Ramos (cell line): ENCODE results near the gene ARL10.

Source experiments
- in situ Hi-C: fragments of 300-500 bp; cut with MboI; formaldehyde crosslinking; loops from one replicate; pipeline ENCODE4 v1.14.3; 2022; ENCODE audit warnings: low sequenced_read_pairs; ENCODE audit not compliant: unreplicated experiment

Gene ARL10

GRCh38 chr5:176361437-176362232 lies 3.7 kb upstream of the ARL10 start, which contains the start of gene KIAA1191:
TSS of gene KIAA1191 (minus strand) at chr5:176361764. CDS start at chr5:176359508, 2,256 bp downstream.
- in situ Hi-C loops = no loop called here

- in situ Hi-C loops = no loop called here
These were observed 3.1 kb upstream of the ARL10 start for GRCh38 chr5:176362233-176362490.

GRCh38 chr5:176364765-176365350 lies 429 bp upstream of the ARL10 start:
- in situ Hi-C loops = no loop called here

GRCh38 chr5:176366232-176366894 lies 1.1 kb downstream of the ARL10 start:
- in situ Hi-C loops = no loop called here

- in situ Hi-C loops = no loop called here
These were observed 3.4 kb downstream of the ARL10 start for GRCh38 chr5:176368726-176369125.

- in situ Hi-C loops = no loop called here
These were observed 4.8 kb downstream of the ARL10 start for GRCh38 chr5:176369934-176370711.

- in situ Hi-C loops = no loop called here
These were observed 6.6 kb downstream of the ARL10 start for GRCh38 chr5:176371621-176372539.

- in situ Hi-C loops = no loop called here
These were observed 8.0 kb downstream of the ARL10 start for GRCh38 chr5:176373100-176373818.

GRCh38 chr5:176379881-176380280 lies 14.6 kb downstream of the ARL10 start:
- in situ Hi-C loops = no loop called here

GRCh38 chr5:176381423-176381822 lies 16.1 kb downstream of the ARL10 start:
- in situ Hi-C loops = no loop called here

GRCh38 chr5:176381979-176382378 lies 16.7 kb downstream of the ARL10 start:
- in situ Hi-C loops = no loop called here

GRCh38 chr5:176382721-176383120 lies 17.4 kb downstream of the ARL10 start:
- in situ Hi-C loops = no loop called here

- in situ Hi-C loops = no loop called here
These were observed 18.1 kb downstream of the ARL10 start for GRCh38 chr5:176383248-176383905.

GRCh38 chr5:176383961-176384360 lies 18.7 kb downstream of the ARL10 start:
- in situ Hi-C loops = no loop called here

- in situ Hi-C loops = no loop called here
These were observed 19.2 kb downstream of the ARL10 start for GRCh38 chr5:176384366-176384930.

GRCh38 chr5:176384991-176385390 lies 19.7 kb downstream of the ARL10 start:
- in situ Hi-C loops = no loop called here

GRCh38 chr5:176386491-176386890 lies 21.2 kb downstream of the ARL10 start:
- in situ Hi-C loops = no loop called here

GRCh38 chr5:176387384-176387925 lies 22.2 kb downstream of the ARL10 start:
- in situ Hi-C loops = no loop called here
